A549 (cell line): Measurements from ENCODE around the gene CBARP.

Experiments used
- CHD2 ChIP-seq: fragments of 150-350 bp; IDR thresholded peaks from 2 replicates; pipeline ENCODE4 v1.6.1; 2014; ENCODE audit warnings: low read length; ENCODE audit not compliant: partially characterized antibody
- HDAC2 ChIP-seq: fragments of 200-600 bp; sonication (generic); IDR thresholded peaks from 2 replicates; pipeline ENCODE4 v1.6.1; 2016
- RFX5 ChIP-seq: fragments of 450-650 bp; IDR thresholded peaks from 2 replicates; pipeline ENCODE4 v1.7.1; 2014; ENCODE audit warnings: antibody characterized with exemption, mild to moderate bottlenecking, moderate library complexity
- ZFP36 ChIP-seq: fragments of 450-650 bp; IDR thresholded peaks from 2 replicates; pipeline ENCODE4 v1.6.1; 2014; ENCODE audit warnings: borderline replicate concordance; ENCODE audit not compliant: partially characterized antibody
- TF ChIP-seq, protein P1 (sequence below): fragments of >200 bp; sonication (Bioruptor Twin); formaldehyde crosslinking; IDR thresholded peaks from 3 replicates; pipeline ENCODE4 v1.5.1; 2016
- TF ChIP-seq, protein P2 (sequence below): fragments of >200 bp; sonication (Bioruptor Twin); formaldehyde crosslinking; IDR thresholded peaks from 3 replicates; pipeline ENCODE4 v1.6.1; 2016
- TF ChIP-seq, protein P3 (sequence below): fragments of 150-350 bp; IDR thresholded peaks from 2 replicates; pipeline ENCODE4 v1.6.1; 2014; ENCODE audit warnings: low read depth, mild to moderate bottlenecking, low read length
- TF ChIP-seq, protein P4 (sequence below): fragments of 200-600 bp; sonication (generic); IDR thresholded peaks from 2 replicates; pipeline ENCODE4 v1.6.1; 2016; ENCODE audit warnings: antibody characterized with exemption, mild to moderate bottlenecking, moderate library complexity

DNA sequence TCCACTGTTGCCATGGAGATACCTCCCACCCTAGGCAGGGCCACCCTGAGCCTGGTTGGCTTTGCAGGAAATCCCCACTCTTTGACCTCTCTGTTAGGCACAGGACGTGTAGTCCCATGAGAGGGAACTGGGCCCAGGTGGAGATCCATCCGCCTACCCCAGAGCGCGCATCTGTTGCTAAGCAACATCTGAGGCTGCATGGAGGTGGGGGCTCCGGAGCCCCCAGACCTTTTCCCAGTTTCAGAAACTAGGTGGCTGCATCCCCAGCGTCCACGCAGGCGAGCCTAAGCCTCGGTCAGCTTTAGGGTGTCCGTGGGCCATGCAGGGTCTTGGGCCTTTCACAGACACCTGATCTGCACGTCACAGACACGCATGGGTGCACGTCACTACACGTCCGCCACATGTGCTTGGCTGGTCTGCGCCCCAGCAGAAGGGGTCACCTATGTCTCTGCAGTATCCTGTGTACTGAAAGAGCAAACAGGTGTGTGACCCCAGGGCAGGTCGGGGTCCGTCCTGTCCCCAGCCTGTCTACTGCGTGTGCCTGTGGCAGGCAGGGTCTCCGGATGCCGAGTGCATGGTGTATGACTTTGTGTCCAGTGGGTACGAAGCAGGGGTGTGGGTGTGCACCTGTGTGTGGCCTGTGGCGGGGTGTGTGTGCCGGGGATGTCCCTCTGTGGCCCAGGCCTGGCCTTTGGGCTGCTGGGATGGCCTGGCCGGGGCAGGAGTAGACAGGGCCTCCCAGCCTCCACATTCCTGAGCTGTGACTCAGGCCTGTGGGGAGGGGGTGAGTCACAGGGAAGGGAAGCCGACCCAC, 27.2 kb upstream of the CBARP start:
- TF ChIP-seq CHD2: no peak
- TF ChIP-seq, protein P1, sequence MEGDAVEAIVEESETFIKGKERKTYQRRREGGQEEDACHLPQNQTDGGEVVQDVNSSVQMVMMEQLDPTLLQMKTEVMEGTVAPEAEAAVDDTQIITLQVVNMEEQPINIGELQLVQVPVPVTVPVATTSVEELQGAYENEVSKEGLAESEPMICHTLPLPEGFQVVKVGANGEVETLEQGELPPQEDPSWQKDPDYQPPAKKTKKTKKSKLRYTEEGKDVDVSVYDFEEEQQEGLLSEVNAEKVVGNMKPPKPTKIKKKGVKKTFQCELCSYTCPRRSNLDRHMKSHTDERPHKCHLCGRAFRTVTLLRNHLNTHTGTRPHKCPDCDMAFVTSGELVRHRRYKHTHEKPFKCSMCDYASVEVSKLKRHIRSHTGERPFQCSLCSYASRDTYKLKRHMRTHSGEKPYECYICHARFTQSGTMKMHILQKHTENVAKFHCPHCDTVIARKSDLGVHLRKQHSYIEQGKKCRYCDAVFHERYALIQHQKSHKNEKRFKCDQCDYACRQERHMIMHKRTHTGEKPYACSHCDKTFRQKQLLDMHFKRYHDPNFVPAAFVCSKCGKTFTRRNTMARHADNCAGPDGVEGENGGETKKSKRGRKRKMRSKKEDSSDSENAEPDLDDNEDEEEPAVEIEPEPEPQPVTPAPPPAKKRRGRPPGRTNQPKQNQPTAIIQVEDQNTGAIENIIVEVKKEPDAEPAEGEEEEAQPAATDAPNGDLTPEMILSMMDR: no peak
- TF ChIP-seq, protein P2, sequence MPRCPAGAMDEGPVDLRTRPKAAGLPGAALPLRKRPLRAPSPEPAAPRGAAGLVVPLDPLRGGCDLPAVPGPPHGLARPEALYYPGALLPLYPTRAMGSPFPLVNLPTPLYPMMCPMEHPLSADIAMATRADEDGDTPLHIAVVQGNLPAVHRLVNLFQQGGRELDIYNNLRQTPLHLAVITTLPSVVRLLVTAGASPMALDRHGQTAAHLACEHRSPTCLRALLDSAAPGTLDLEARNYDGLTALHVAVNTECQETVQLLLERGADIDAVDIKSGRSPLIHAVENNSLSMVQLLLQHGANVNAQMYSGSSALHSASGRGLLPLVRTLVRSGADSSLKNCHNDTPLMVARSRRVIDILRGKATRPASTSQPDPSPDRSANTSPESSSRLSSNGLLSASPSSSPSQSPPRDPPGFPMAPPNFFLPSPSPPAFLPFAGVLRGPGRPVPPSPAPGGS: no peak
- TF ChIP-seq RFX5: no peak
- TF ChIP-seq, protein P3, sequence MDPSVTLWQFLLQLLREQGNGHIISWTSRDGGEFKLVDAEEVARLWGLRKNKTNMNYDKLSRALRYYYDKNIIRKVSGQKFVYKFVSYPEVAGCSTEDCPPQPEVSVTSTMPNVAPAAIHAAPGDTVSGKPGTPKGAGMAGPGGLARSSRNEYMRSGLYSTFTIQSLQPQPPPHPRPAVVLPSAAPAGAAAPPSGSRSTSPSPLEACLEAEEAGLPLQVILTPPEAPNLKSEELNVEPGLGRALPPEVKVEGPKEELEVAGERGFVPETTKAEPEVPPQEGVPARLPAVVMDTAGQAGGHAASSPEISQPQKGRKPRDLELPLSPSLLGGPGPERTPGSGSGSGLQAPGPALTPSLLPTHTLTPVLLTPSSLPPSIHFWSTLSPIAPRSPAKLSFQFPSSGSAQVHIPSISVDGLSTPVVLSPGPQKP: no peak
- TF ChIP-seq HDAC2: no peak
- TF ChIP-seq, protein P4, sequence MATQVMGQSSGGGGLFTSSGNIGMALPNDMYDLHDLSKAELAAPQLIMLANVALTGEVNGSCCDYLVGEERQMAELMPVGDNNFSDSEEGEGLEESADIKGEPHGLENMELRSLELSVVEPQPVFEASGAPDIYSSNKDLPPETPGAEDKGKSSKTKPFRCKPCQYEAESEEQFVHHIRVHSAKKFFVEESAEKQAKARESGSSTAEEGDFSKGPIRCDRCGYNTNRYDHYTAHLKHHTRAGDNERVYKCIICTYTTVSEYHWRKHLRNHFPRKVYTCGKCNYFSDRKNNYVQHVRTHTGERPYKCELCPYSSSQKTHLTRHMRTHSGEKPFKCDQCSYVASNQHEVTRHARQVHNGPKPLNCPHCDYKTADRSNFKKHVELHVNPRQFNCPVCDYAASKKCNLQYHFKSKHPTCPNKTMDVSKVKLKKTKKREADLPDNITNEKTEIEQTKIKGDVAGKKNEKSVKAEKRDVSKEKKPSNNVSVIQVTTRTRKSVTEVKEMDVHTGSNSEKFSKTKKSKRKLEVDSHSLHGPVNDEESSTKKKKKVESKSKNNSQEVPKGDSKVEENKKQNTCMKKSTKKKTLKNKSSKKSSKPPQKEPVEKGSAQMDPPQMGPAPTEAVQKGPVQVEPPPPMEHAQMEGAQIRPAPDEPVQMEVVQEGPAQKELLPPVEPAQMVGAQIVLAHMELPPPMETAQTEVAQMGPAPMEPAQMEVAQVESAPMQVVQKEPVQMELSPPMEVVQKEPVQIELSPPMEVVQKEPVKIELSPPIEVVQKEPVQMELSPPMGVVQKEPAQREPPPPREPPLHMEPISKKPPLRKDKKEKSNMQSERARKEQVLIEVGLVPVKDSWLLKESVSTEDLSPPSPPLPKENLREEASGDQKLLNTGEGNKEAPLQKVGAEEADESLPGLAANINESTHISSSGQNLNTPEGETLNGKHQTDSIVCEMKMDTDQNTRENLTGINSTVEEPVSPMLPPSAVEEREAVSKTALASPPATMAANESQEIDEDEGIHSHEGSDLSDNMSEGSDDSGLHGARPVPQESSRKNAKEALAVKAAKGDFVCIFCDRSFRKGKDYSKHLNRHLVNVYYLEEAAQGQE: no peak
- no peak for TF ChIP-seq ZFP36
